DOHH2 (cell line): ENCODE results near the gene CEP68.

ENCODE experiments used
- H3F3A ChIP-seq: fragments of 200-600 bp; sonication (generic), shearing (Covaris generic); 2 replicates; pipeline ENCODE4 v1.6.0; 2016; ENCODE audit warnings: antibody characterized with exemption, mild to moderate bottlenecking; ENCODE audit not compliant: control insufficient read depth, insufficient read depth
- H3K27ac ChIP-seq: fragments of 200-600 bp; sonication (generic); 2 replicates; pipeline ENCODE4 v1.5.1; 2014; ENCODE audit warnings: low read depth, mild to moderate bottlenecking, low read length, moderate library complexity
- H3K27me3 ChIP-seq: fragments of 200-600 bp; sonication (generic); 2 replicates; pipeline ENCODE4 v1.6.1; 2014; ENCODE audit warnings: mild to moderate bottlenecking, low read length, mixed read lengths; ENCODE audit not compliant: control insufficient read depth
- H3K36me3 ChIP-seq: fragments of 200-600 bp; sonication (generic); 2 replicates; pipeline ENCODE4 v1.6.1; 2014; ENCODE audit warnings: mild to moderate bottlenecking, low read length, moderate library complexity, mixed read lengths; ENCODE audit not compliant: control insufficient read depth
- H3K4me1 ChIP-seq: fragments of 200-600 bp; sonication (generic); 2 replicates; pipeline ENCODE4 v1.6.1; 2014; ENCODE audit warnings: mild to moderate bottlenecking, low read length, mixed read lengths; ENCODE audit not compliant: control insufficient read depth
- H3K4me2 ChIP-seq: fragments of 200-600 bp; sonication (generic); 2 replicates; pipeline ENCODE4 v1.6.0; 2014; ENCODE audit warnings: mild to moderate bottlenecking, low read length, moderate library complexity
- H3K4me3 ChIP-seq: fragments of 200-600 bp; sonication (generic); 2 replicates; pipeline ENCODE4 v1.5.1; 2014; ENCODE audit warnings: mild to moderate bottlenecking, low read length, mixed read lengths
- H3K79me2 ChIP-seq: fragments of 200-600 bp; sonication (generic); 2 replicates; pipeline ENCODE4 v1.6.1; 2014; ENCODE audit warnings: mild to moderate bottlenecking, low read length, mixed read lengths; ENCODE audit not compliant: control insufficient read depth
- H3K9me2 ChIP-seq: fragments of 200-600 bp; sonication (generic); replicated peaks from 2 replicates; pipeline ENCODE4 v1.6.1; 2014; ENCODE audit warnings: mild to moderate bottlenecking, low read length, mixed read lengths; ENCODE audit not compliant: control insufficient read depth
- H3K9me3 ChIP-seq: fragments of 200-600 bp; sonication (generic); 2 replicates; pipeline ENCODE4 v1.6.1; 2014; ENCODE audit warnings: antibody characterized with exemption, low read length, mixed read lengths; ENCODE audit not compliant: control insufficient read depth, insufficient read depth
- H4K20me1 ChIP-seq: fragments of 200-600 bp; sonication (generic); 2 replicates; pipeline ENCODE4 v1.6.0; 2014; ENCODE audit warnings: low read depth, mild to moderate bottlenecking, antibody characterized with exemption, low read length, moderate library complexity; ENCODE audit not compliant: control insufficient read depth, insufficient read depth
- EZH2phosphoT487 ChIP-seq: fragments of 200-600 bp; sonication (generic); IDR thresholded peaks from 2 replicates; pipeline ENCODE4 v1.6.1; 2017; ENCODE audit warnings: borderline replicate concordance, mild to moderate bottlenecking, antibody characterized with exemption, low read length, moderate library complexity, mixed read lengths
- TF ChIP-seq, protein P1 (sequence below): fragments of 200-600 bp; sonication (generic); IDR thresholded peaks from one replicate; pipeline ENCODE4 v1.5.1; 2014; ENCODE audit warnings: antibody characterized with exemption, mild to moderate bottlenecking, low read depth, low read length; ENCODE audit not compliant: poor library complexity, severe bottlenecking

Gene CEP68

DNA sequence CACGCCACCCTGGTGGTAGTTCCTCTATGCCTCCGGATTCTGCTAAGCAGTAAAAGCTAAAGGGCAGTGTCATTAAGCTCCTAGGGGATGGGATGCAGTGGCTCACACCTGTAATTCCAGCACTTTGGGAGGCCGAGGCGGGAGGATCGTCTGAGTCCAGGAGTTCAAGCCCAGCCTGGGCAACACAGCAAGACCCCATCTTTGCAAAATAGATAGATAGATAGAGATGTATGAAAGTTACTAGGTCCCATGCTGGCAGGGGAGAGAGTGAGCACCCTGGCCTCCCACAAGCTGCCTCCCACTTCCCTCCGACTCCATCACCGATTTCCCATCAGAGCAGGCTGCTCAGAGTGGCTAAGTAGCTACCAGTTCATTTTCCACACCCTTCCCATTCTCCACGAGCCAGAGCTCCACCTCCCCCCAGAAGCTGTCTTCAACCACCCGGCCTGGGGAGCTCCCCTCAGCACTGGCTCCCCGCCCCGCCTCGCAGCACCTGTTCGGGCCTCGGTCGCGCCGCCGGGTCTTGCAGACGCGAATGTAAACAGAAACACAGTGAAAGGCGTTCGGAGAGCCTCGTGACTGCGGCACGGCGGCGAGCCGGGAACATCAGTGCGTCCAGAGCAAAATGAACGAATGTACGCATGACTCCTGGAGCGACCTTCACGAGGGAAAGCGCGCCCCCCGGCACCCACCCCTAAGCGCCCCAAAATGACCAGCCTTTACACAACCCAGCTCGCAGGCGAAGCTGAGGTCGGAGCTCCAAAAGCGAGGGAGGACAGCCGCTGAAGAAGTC, 598 bp upstream of the CEP68 start:
- Histone ChIP-seq H3F3A (no peaks in the 10 kb centered on the region), H3K27me3 (no peaks in the 10 kb centered on the region), H3K79me2 (peaks cover 27% of the 10 kb centered on the region), H3K4me2 (peak overlapping the region; percentile 75), H3K9me2 (no peaks in the 10 kb centered on the region), H3K9me3 (0 out of 2 replicates have a peak, but pooled peaks cover 4% of the 10 kb centered on the region), H3K4me1 (peaks cover 53% of the 10 kb centered on the region), H3K36me3 (peaks cover 3% of the 10 kb centered on the region), H3K4me3 (peak overlapping the region; percentile 91), H4K20me1 (no peaks in the 10 kb centered on the region), H3K27ac (no peak overlapping the region)
- TF ChIP-seq, protein P1, sequence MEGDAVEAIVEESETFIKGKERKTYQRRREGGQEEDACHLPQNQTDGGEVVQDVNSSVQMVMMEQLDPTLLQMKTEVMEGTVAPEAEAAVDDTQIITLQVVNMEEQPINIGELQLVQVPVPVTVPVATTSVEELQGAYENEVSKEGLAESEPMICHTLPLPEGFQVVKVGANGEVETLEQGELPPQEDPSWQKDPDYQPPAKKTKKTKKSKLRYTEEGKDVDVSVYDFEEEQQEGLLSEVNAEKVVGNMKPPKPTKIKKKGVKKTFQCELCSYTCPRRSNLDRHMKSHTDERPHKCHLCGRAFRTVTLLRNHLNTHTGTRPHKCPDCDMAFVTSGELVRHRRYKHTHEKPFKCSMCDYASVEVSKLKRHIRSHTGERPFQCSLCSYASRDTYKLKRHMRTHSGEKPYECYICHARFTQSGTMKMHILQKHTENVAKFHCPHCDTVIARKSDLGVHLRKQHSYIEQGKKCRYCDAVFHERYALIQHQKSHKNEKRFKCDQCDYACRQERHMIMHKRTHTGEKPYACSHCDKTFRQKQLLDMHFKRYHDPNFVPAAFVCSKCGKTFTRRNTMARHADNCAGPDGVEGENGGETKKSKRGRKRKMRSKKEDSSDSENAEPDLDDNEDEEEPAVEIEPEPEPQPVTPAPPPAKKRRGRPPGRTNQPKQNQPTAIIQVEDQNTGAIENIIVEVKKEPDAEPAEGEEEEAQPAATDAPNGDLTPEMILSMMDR: no peak
- TF ChIP-seq EZH2phosphoT487: no peak

DNA sequence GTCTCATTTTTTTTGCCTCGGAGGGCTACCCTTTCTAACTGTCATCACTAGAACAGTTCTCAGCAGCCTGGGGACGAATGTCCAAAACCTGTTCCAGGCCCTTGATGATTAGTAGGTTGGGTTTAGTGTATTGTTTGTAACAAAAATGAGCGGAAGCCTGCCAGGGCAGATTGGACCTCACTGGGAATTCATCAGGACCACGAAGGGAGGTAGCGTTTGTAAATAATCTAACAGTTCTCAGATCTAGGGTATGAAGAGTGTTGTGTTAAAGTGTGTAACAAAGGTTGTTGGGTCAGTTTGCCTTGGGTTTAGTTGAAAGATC, 799 bp downstream of the CEP68 start:
- no peaks in the 10 kb centered on the region for H3K27me3 ChIP-seq
- no peaks in the 10 kb centered on the region for H3K9me3 ChIP-seq
- H3K4me1 ChIP-seq: peaks cover 44% of the 10 kb centered on the region
- no peaks in the 10 kb centered on the region for H4K20me1 ChIP-seq
- no peaks in the 10 kb centered on the region for H3K9me2 ChIP-seq
- H3K4me3 ChIP-seq: peak overlapping the region; percentile 91
- H3K4me2 ChIP-seq: peak overlapping the region; percentile 75
- no peaks in the 10 kb centered on the region for H3F3A ChIP-seq
- H3K36me3 ChIP-seq: peaks cover under 1% of the 10 kb centered on the region; the same call in 1 of the 2 replicates
- no peak overlapping the region for H3K27ac ChIP-seq
- peaks cover 31% of the 10 kb centered on the region for H3K79me2 ChIP-seq
- TF ChIP-seq, protein P1: no peak
- no peak for TF ChIP-seq EZH2phosphoT487

DNA sequence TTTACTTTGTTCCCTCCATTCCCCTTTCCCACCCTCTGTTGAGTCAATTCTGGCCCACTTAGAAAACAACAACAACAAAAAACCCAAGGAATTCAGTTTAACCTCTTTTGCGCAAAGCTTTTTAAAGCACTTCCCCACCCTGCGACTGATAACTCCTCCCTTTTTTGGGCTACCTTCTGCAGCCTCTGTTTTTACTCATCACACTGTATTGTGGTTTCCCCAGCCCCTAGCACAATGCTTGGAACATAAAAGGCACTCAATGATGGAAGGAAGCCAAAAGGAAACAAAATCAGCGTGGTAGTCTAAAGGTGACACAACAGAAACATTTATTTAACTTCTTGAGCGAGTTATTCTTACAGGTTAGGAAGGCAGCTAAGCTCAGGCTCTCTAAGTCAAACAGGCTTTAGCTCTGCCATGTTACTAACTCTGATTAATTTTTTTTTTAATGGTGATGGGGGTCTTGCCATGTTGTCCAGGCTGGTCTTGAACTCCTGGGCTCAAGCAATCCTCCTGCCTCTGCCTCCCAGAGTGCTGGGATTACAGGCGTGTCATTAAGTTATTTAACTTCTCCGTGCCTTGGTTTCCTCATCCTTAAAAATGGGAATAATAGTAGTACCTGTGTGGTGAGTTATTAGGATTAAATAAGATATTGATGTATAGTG, 1.3 kb downstream of the CEP68 start:
- H3K36me3 ChIP-seq: no peaks in the 10 kb centered on the region
- no peaks in the 10 kb centered on the region for H3K27me3 ChIP-seq
- TF ChIP-seq EZH2phosphoT487: no peak
- TF ChIP-seq, protein P1: no peak
- H3K79me2 ChIP-seq: peaks cover 32% of the 10 kb centered on the region
- H3F3A ChIP-seq: no peaks in the 10 kb centered on the region
- peak overlapping the region; percentile 75 for H3K4me2 ChIP-seq
- H3K4me1 ChIP-seq: peaks cover 43% of the 10 kb centered on the region
- H3K9me3 ChIP-seq: no peaks in the 10 kb centered on the region
- H3K9me2 ChIP-seq: no peaks in the 10 kb centered on the region
- peak overlapping the region; percentile 91 for H3K4me3 ChIP-seq
- no peak overlapping the region for H3K27ac ChIP-seq
- H4K20me1 ChIP-seq: no peaks in the 10 kb centered on the region
